Parathyroid adenoma (tissue), 2 donors: ENCODE data around the gene U2AF1L4.

Experiments
- H2AFZ ChIP-seq: fragments of 300-600 bp; sonication (generic); one replicate; pipeline ENCODE4 v1.7.0; 2017; ENCODE audit warnings: antibody characterized with exemption, mild to moderate bottlenecking
- H3K27ac ChIP-seq: fragments of 300-600 bp; sonication (generic); one replicate; pipeline ENCODE4 v1.7.0; 2017
- H3K27me3 ChIP-seq: fragments of 300-600 bp; sonication (generic); one replicate; pipeline ENCODE4 v1.7.0; 2017; ENCODE audit warnings: low read length; ENCODE audit not compliant: control insufficient read depth, insufficient read depth
- H3K36me3 ChIP-seq: fragments of 300-600 bp; sonication (generic); one replicate; pipeline ENCODE4 v1.7.0; 2017; ENCODE audit warnings: low read length; ENCODE audit not compliant: control insufficient read depth, insufficient read depth
- H3K4me1 ChIP-seq: fragments of 300-600 bp; sonication (generic); one replicate; pipeline ENCODE4 v1.7.0; 2017; ENCODE audit warnings: control low read depth
- H3K4me2 ChIP-seq: fragments of 300-600 bp; sonication (generic); one replicate; pipeline ENCODE4 v1.7.0; 2017; ENCODE audit warnings: low read length
- H3K4me3 ChIP-seq: fragments of 300-600 bp; sonication (generic); one replicate; pipeline ENCODE4 v1.7.0; 2017; ENCODE audit warnings: low read depth, low read length
- H3K79me2 ChIP-seq: fragments of 300-600 bp; sonication (generic); one replicate; pipeline ENCODE4 v1.7.0; 2017; ENCODE audit warnings: control low read depth
- H3K9ac ChIP-seq: fragments of 300-600 bp; sonication (generic); one replicate; pipeline ENCODE4 v1.7.0; 2017; ENCODE audit warnings: mild to moderate bottlenecking
- H3K9me3 ChIP-seq: fragments of 300-600 bp; sonication (generic); one replicate; pipeline ENCODE4 v1.7.0; 2017; ENCODE audit warnings: low read length; ENCODE audit not compliant: control insufficient read depth
- CTCF ChIP-seq: fragments of 300-600 bp; sonication (generic); IDR thresholded peaks from one replicate; pipeline ENCODE4 v1.7.0; 2017; ENCODE audit warnings: antibody characterized with exemption, mild to moderate bottlenecking
- donor health status: primary hyperparathyroidism.

U2AF1L4 gene

GRCh38 chr19:35764432-35765315, 19.5 kb upstream of the U2AF1L4 start:
- no peaks in the 10 kb centered on the region for H3K9me3 ChIP-seq
- H3K27ac ChIP-seq, result no peak overlapping the region
- no peak overlapping the region for H3K4me3 ChIP-seq
- H3K27me3 ChIP-seq, result no peaks in the 10 kb centered on the region
- H3K9ac ChIP-seq, result no peak overlapping the region
- peaks cover 16% of the 10 kb centered on the region for H3K4me1 ChIP-seq
- no peak for TF ChIP-seq CTCF
- no peak overlapping the region for H2AFZ ChIP-seq
- peaks cover 4% of the 10 kb centered on the region for H3K79me2 ChIP-seq
- no peaks in the 10 kb centered on the region for H3K36me3 ChIP-seq
- H3K4me2 ChIP-seq, result no peak overlapping the region

- Histone ChIP-seq H3K79me2 (peaks cover 12% of the 10 kb centered on the region), H3K27ac (no peak overlapping the region), H3K4me1 (peaks cover 10% of the 10 kb centered on the region), H2AFZ (no peak overlapping the region), H3K36me3 (no peaks in the 10 kb centered on the region), H3K4me2 (no peak overlapping the region), H3K9me3 (no peaks in the 10 kb centered on the region), H3K9ac (no peak overlapping the region), H3K27me3 (no peaks in the 10 kb centered on the region), H3K4me3 (no peak overlapping the region)
- no peak for TF ChIP-seq CTCF
Measured at GRCh38 chr19:35760711-35761349, 15.6 kb upstream of the U2AF1L4 start.

- Histone ChIP-seq H3K36me3 (no peaks in the 10 kb centered on the region), H3K9ac (no peak overlapping the region), H3K9me3 (no peaks in the 10 kb centered on the region), H3K4me2 (no peak overlapping the region), H2AFZ (no peak overlapping the region), H3K4me1 (peaks cover 10% of the 10 kb centered on the region), H3K4me3 (no peak overlapping the region), H3K27ac (no peak overlapping the region), H3K27me3 (no peaks in the 10 kb centered on the region), H3K79me2 (peaks cover 12% of the 10 kb centered on the region)
- no peak for TF ChIP-seq CTCF
Measured at GRCh38 chr19:35759697-35760096, 14.5 kb upstream of the U2AF1L4 start.

- Histone ChIP-seq H3K27me3 (no peaks in the 10 kb centered on the region), H3K4me2 (peak within 1 kb of the TSS; percentile 72), H2AFZ (peak within 1 kb of the TSS; percentile 98), H3K9ac (peak within 1 kb of the TSS; percentile 82), H3K79me2 (peaks cover 12% of the 10 kb centered on the region), H3K27ac (peak within 1 kb of the TSS; percentile 96), H3K4me3 (peak within 1 kb of the TSS; percentile 98), H3K9me3 (no peaks in the 10 kb centered on the region), H3K4me1 (peaks cover 10% of the 10 kb centered on the region), H3K36me3 (no peaks in the 10 kb centered on the region)
- TF ChIP-seq CTCF, result no peak
Measured at GRCh38 chr19:35757749-35758608, 12.8 kb upstream of the U2AF1L4 start, which contains the start of gene PROSER3. PROSER3 (plus strand) TSS chr19:35758176; CDS start chr19:35758216, 40 bp downstream.
